Measurements from ENCODE around the gene LCA5. TPM values are rescaled to one million over a fixed set of nuclear protein-coding genes. Genes with fewer than 3 reads are reported as not detected.
A peak's percentile ranks its signal among the peaks of the same experiment; 100 is the strongest.
"Not testable (repeated sequence)": the region's sequence is repeated elsewhere in the genome, so short reads cannot be mapped to it uniquely, and the experiment has no call there.

The LCA5 gene
- total RNA-seq, 1 donor from 2014 or later, result 2.0 TPM

DNA sequence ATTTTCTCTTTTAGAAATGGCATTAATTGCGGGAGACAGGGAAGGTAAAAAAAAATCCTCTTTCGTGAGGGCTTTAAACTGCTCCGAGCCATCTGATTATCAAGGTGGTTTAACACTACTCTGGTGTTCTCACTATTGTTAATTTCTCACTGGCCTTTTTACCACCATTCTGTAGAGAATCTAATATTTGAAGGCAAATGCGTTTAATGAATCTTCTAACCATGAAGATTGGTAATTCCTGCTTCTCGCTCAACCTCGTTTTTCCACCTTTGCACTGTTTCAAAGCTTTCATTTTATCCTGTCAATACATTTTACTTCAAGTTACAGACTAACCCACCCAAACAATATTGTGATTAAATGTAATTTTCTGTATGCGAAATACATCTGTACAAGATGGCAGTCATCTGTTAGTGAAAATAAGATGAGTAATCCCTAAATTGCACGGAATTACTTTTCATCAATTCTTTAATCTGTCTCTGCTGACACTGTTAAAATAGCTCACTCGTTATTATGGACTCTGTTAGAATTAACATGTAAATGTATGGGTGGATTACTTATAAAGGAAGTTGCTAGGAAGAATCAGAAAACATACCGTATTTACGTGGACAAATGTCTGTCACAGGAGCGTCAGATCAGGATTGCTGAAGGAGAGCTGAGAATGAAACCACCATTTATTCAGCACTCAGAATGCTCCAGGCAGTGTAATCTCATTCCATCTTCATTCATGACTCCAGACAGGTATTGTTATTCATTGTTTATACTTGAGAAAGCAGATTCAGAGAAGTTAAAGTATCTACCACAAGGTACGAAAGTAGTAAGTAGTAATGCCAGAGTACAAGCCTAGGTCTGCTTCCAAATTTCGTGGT is 1.1 kb upstream of the LCA5 start:
- peak; percentile 57 to 59 for DNase-seq (ENCODE audit: low read depth in 2 of 2)

DNA sequence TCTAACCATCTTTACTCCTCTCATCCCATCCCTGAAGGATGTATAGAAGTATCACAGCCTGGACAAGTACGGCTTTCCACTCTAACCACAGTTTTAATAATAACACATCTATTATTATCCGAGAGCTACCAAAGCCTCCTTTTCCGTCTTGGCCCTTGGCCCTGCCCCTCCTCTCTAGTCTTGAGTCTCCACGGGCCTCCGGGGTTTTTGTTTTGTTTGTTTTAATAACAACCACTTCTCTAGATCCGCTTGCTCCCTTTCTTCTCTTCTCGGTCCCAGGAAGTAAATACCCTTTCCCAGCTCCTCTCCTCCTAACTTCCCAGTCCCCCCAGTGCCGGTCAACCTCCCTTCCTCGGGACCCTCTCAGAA is 661 bp downstream of the LCA5 start:
- peak in 1 of 2 donors; percentile 60 for DNase-seq (ENCODE audit: low read depth in 2 of 2)

DNA sequence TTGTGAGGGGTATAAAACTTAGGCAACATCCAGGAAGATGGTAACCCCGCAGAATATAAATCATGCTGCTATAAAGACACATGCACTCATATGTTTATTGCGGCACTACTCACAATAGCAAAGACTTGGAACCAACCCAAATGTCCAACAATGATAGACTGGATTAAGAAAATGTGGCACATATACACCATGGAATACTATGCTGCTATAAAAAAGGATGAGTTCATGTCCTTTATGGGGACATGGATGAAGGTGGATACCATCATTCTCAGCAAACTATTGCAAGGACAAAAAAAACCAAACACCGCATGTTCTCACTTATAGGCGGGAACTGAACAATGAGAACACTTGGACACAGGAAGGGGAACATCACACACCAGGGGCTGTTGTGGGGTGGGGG is 7.7 kb downstream of the LCA5 start:
- DNase-seq (ENCODE audit: low read depth in 2 of 2), result not testable (repeated sequence)

DNA sequence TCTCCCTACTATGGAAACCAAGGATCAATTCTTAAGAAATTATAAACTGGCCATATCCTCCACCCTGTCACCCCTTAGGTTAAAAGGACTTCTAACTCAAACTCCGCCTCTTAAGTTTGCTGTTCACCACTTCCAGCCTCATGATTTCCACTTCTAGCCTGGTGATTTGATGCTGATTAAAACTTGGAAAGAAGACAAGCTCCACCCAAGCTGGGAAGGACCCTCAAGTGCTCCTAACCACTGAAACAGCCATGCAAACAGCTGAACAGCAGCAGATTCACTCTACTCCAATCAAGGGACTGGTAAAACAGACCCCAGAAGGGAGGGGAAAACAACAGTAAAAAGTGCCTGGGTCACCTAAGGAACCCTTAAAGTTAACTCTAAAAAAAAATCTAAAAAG is 10.3 kb downstream of the LCA5 start:
- no peak for DNase-seq (ENCODE audit: low read depth in 2 of 2)

DNA sequence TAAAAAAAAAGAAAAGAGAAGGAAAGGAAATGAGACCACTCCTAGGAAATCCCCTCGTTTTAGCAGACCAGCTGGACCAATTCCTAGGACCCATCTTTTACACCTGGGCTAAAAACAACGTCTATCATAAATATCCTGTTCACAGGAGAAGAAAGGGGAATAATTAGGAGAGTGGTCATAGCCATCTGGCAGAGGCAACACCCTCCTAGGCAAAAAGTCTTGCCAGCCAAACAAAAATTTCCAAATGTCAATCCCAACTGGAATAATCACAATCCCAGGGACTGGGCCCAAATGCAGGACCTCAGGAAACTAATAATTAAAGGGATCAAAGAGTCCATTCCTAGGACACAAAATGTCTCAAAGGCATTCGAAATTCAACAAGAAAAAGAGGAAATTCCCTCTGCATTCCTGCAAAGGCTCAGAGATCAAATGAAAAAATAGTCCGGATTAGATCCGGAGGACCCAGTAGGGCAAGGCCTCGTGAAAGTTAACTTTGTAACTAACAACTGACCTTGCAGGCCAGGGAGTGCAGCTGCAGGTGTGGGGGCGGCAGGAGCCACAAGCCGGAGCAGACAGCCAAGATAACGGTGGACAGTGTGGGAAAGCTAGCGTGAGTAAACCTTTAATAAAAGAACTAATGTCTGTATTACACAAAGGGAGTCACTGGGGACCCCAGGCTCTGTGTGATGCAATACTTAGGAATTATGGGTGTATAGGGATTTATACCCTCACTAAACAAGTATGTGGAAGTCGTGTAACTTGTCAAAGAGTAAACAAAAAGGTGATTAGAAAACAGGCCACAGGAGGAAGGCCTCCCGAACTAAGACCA is 11.7 kb downstream of the LCA5 start:
- no peak for DNase-seq (ENCODE audit: low read depth in 2 of 2)

DNA sequence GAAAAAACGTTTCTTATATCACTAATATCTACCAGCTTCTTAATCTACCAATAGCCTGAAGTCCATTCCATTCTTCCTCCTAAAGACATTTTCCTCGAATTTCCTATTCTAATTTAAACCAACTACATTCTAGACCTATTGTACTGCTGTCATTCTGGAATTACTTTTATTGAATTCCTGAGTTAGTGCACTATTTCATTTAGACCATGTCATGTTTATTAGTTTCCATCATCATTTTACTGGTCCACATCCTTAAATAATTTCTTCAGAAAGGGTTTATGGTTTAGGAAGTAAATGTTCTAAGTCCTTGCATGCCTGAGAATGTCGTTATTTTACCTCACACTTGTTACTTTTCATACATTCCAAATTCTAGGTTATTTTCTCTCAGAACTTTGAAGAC is 13.2 kb downstream of the LCA5 start:
- DNase-seq (ENCODE audit: low read depth in 2 of 2), result no peak

DNA sequence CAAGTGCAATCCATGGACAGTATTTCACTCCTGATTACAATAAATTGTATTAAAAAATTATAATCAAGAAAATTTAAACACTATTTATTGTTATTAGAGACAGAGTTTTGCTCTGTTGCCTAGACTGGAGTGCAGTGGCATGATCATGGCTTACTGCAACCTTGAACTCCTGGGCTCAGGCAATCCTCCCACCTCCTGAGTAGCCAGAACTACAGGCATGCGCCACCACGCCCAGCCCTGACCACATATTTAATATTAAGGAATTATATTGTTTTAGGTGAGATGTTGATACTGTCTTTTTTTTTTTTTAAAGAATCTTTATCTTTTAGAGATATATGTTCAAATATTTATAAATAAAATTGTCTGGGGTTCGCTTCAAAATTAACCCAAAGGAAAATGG is 14.6 kb downstream of the LCA5 start:
- DNase-seq (ENCODE audit: low read depth in 2 of 2), result no peak

DNA sequence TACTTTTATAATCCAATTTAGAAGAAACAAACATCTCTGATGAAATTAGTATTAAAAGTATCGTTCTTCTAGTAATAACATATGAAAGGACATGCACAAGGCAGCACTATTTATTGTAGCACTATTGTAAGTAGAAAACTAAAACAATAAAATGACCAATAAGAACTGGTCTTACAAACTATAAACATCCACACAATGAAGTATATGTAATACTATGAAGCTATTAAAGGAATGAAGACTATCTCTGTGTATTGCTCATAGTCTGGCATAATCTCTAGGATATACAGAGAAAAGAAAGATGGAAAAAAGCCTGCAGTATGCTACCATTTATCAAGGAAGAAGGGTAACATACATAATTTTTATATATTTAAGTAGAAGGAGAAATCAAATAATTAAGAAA is 16.7 kb downstream of the LCA5 start:
- DNase-seq (ENCODE audit: low read depth in 2 of 2), result no peak

DNA sequence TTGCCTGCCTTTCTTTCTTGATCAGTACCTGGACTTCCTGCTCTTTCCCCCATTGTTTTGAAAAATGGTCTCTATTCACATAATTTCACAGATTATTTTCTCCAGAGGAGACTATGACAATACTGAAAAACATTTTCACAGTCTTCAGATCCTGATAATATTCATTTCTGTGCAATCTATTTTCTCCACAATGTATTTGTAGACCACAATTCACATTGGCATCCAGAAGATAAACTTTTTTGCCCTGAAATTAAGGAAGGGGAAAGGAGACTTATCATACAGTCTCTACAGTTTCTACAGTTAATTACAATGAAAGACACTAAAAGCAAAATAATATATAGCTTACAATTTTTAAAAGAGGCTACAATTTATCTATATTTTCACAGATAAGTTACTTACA is 18.4 kb downstream of the LCA5 start:
- DNase-seq (ENCODE audit: low read depth in 2 of 2), result no peak

DNA sequence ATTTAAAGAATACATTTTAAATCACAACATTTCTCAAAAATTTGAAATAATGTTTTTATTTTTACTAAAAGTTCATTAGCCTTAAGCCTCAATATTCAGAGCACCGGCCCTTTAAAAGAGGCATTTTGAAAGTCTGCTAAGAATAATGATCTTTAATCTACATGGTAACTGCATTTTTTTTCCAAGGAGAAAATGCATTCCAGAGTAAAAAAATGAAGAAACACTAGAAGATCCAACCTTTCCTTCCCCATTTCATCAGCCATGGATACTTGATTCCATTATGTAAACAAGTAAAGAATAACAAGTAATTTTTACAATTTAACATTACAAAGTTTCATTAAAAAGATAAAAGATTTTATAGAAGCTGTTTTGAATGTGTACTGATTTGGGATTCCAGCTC is 21.8 kb downstream of the LCA5 start:
- DNase-seq (ENCODE audit: low read depth in 2 of 2), result no peak

DNA sequence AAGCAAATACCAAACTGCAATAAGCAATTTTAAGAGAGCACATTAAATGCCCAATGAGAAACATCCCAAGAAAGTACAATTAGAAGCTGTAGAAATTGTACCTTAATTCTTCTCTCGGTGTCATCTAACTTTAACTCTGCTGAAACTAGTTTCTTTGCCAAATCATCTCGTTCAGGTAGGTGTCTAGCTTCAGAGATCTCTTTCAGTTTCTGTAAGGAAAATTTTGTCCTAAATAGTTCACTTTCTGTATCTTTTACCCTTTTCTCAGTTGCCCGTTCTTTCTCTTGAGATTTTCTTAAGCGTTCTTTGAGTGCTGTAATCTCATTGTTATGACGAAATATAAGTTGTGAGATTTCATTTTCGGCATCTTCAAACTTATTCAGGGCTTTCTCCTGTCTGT is 24.1 kb downstream of the LCA5 start:
- no peak for DNase-seq (ENCODE audit: low read depth in 2 of 2)

DNA sequence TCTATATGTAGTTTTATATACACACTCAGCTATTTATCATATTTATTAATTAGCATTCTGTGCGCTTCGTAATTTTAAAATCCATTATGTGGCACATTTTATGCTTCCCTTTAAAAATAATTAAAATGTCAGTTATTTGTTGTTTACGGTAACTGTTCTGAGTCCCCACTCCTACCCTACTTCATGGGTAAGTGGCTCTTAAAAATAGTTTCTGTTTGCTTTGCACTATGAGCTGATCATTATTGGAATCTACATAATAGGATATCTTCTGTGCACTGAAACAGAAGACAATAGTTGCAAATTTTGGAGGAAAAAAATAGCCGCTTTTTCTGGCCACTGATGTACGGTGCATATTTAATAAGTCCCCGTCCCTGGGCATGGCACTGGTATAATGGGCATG is 25.2 kb downstream of the LCA5 start:
- no peak for DNase-seq (ENCODE audit: low read depth in 2 of 2)

DNA sequence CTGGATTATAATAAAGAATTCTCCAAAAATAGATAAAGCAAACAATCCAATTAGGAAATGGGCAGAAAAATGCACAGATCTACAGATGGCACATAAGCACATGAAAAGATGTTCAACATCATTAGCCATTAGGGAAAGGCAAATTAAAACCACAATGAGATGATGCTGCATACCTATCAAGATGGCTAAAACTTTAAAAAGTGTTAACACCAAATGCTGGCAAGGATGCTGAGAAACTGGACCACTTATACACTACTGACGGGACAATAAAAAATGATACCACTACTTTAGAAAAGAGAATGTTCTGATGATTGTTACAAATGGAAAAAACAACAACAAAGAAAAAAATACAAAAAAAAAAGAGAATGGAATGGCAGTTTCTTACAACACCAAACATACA is 26.5 kb downstream of the LCA5 start:
- no peak for DNase-seq (ENCODE audit: low read depth in 2 of 2)

DNA sequence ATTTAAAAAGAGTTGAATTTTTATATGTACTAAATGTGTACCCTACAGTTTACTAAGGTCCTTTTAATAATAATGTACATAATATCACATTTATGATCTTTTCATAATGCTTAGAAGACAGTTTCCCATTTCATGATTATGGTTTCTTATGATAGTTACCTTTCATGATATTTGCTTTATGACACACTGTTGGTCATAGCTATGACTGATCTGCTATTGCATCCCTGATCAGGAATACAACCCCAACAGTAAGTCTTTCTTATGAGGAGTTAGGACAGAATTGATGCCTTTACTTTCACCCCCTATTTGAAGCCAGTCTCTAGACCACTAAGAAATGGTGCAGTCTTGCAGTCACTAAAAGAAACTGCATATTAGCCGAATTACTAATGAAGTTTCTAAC is 31.0 kb downstream of the LCA5 start:
- DNase-seq (ENCODE audit: low read depth in 2 of 2), result no peak

DNA sequence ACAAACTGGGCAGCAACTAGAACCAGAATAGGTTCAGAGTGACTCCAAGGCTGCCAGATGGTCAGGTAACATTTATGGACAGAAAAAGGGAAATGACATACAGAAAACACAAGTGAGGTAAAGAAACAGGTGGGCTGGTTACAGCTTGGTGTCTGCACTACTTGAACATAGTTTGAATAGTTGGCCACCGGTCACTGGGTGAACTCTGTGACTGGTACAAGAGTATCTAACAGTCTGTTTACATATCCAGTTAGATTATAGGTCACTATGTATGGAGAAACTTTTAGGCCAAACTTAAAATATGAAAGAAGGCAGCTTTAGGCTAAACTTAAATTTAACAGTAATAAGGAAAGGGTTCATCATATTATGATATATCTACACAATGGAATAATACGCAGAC is 32.9 kb downstream of the LCA5 start:
- no peak for DNase-seq (ENCODE audit: low read depth in 2 of 2)

DNA sequence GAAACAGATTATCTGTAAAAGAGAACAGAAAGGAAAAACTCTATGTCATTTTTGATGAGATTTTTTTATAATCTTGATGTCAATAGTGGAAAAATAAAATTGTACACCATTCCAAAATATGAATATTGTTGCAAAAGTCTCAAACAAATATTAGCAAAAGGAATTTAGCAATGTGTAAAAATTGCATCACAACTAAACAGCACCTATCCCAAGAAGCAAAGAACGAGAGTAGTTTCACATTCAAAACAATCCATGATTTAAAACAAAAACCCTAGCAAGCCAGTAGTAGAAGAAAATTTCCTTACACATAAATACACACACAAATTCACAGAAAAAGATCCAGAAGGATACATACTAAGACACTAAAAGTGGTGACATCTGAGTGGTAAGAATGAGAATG is 38.4 kb downstream of the LCA5 start:
- no peak for DNase-seq (ENCODE audit: low read depth in 2 of 2)

DNA sequence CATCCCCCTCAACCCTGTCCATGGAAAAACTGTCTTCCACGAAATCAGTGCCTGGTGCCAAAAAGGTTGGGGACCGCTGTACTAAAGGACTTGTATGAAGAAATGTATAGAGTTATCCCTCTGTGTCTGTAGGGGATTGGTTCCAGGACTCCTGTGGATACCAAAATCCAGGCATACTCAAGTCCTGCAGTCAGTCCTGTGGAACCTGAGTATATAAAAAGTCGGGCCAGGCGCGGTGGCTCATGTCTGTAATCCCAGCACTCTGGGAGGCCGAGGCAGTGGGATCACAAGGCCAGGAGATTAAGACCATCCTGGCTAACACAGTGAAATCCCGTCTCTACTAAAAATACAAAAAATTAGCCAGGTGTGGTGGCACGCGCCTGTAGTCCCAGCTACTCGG is 42.0 kb downstream of the LCA5 start:
- DNase-seq (ENCODE audit: low read depth in 2 of 2), result no peak

DNA sequence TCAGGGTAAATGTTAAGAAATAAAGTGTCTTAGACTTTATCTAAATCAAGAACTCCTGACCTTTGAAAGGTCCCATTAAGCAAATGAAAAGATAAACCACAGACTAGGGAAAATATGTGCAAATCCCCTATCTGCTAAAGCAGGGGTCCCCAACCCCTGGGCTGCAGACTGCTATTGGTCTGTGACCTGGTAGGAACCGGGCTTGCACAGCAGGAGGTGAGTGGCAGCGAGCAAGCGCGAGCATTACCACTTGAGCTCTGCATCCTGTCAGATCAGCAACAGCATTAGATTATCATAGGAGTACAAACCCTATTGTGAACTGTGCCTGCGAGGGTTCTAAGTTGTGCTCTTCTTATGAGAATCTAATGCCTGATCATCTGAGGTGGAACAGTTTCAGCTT is 42.4 kb downstream of the LCA5 start:
- DNase-seq (ENCODE audit: low read depth in 2 of 2), result no peak

DNA sequence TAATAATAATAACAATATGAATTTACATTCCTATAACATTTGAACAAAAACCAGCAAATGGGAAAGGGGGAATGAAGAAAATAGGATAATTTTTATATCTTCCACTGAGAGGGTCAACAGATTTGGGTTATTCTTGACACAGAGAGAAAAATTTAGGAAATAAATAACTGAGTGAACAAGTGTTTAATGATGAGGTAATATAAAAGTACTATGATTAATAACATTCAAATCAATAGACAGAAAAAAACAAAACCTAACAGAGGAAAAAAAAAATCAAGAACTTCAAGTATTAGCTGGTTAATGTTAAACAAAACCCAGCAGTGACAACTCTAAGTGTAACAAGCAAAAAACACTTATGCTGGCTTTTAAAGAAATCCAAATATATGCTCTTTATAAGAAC is 66.5 kb downstream of the LCA5 start:
- no peak for DNase-seq (ENCODE audit: low read depth in 2 of 2)

DNA sequence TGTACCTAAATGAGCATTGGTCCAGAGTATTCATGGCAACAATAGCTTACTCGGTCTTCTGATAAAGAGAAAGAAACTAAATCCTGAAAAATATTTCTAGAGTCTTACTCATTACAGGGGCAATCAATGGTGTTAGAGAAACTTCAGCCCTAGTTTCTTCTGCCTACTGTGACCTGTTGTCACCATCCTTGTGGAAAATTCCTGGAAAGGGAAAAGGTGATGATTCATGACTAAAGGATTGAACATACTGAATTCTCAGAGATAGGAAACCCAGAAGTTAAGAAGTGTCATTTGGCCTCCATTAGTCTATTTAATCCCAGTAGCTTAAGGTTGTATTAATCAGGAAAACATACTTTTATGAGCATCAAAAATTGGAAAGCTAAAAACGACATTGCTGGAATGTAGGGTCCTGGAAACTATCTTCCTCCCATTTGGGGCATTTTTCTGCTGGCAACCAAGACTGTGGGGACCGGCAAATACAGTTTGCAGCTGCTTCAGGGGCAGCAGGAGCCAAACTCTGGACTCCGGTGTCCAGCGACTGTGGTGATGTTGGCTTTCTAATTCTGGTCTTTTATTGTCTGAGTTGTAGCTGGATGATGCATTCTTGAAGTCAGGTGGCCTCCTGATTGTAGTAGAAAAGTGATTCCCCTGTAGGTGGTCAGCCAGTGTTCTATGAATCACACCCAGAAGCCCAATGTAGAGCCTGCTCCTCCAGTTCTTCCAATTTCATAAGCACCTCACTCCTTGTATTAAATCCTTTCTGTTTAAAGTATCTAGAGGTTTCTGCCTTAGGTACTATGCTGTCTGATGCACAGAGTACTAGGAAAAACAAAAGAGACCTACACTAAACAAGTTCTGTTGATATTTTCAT is 67.6 kb downstream of the LCA5 start:
- no peak for DNase-seq (ENCODE audit: low read depth in 2 of 2)

DNA sequence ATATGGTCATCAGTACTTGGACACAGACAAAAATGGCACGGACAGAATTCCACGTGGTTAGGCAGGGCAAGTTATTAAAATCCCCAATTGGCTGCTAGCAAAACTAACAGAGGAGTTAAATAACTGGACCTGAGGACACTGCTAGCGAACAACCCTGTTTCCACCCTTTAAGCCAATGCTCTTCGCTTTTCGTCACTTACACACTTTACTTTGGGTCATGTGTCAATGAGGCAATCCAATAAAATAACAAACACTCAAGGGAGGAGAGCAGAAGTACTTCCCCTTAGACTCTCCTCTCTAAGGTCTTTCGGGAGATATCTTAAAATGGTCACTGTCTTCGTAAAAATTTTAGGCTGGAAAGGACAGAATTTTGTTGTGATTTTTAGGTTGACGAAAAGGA is 68.6 kb downstream of the LCA5 start:
- DNase-seq (ENCODE audit: low read depth in 2 of 2), result no peak

DNA sequence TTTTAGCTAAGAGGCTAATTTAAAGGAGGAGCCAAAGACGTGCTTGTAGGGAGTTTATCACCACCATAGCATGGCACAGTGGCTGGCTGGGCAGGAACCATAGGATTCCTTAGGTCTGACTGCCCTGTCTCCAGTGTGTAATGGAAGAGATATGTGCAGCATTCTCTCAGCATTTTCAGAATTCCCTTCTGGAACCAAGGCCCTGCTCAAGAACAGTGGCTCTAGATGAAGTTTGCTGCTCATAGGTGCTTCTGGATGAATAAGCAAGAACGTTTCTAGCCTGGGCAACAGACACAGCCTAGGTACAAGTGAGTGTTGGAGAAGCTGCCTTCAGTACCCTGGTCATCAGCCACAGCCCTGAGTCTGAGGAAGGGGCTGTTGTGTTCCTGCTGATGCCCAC is 69.1 kb downstream of the LCA5 start:
- no peak for DNase-seq (ENCODE audit: low read depth in 2 of 2)

All from lung microvascular endothelial cell (primary cell).